Measurements from ENCODE around the gene LYZ.

- TF ChIP-seq EZH2 (IDR thresholded peaks at IDR 0.05; ENCODE audit: insufficient read depth, poor library complexity, severe bottlenecking) (no peak), EZH2phosphoT487 (IDR thresholded peaks at IDR 0.05; ENCODE audit: insufficient read depth, low read depth) (no peak)
These were observed 4.7 kb downstream of the LYZ start for GRCh38 chr12:69352904-69353303.
